Lung (tissue), 12 donors: ENCODE measurements around the gene DAPK2. TPM values are rescaled to one million over a fixed set of nuclear protein-coding genes. Genes with fewer than 3 reads are reported as not detected.

Experiments used
- ATAC-seq: fragments of 200-7000 bp; cut with Tn5 transposase; one replicate; pipeline ENCODE4 v1.9.1; 2020; ENCODE audit warnings: moderate number of reproducible peaks; ENCODE audit not compliant: insufficient read depth, low FRiP score
- DNase-seq, 3 donors: peaks; one replicate each; pipeline ENCODE4 v3.0.0-alpha.2; 2013 to 2017
- H3K27ac ChIP-seq, 2 donors: one replicate each; pipeline ENCODE4 v1.5.1; 2013; ENCODE audit warnings: mild to moderate bottlenecking in 2 of 2, moderate library complexity in 2 of 2, control low read depth in 1 of 2, inconsistent platforms in 1 of 2, low read depth in 1 of 2, low read length in 1 of 2
- H3K27me3 ChIP-seq, 3 donors: one replicate each; pipeline ENCODE4 v1.5.1; 2013; ENCODE audit warnings: low read length in 2 of 3; ENCODE audit not compliant: control insufficient read depth in 3 of 3, insufficient read depth in 3 of 3
- H3K36me3 ChIP-seq, 4 donors: one replicate each; pipeline ENCODE4 v1.5.1; 2013; ENCODE audit warnings: low read length in 4 of 4, mild to moderate bottlenecking in 1 of 4, moderate library complexity in 1 of 4; ENCODE audit not compliant: control insufficient read depth in 4 of 4, insufficient read depth in 4 of 4
- H3K4me1 ChIP-seq, 5 donors: one replicate each; pipeline ENCODE4 v1.5.1; 2013; ENCODE audit warnings: low read length in 5 of 5, mild to moderate bottlenecking in 2 of 5, moderate library complexity in 1 of 5; ENCODE audit not compliant: control insufficient read depth in 5 of 5, insufficient read depth in 5 of 5
- H3K4me3 ChIP-seq: one replicate; pipeline ENCODE4 v1.5.1; 2013; ENCODE audit warnings: mild to moderate bottlenecking, control low read depth, moderate library complexity
- H3K9ac ChIP-seq, 2 donors: one replicate each; pipeline ENCODE4 v1.5.1; 2013; ENCODE audit warnings: low read length in 2 of 2, control low read depth in 1 of 2; ENCODE audit not compliant: insufficient read depth in 1 of 2
- H3K9me3 ChIP-seq, 4 donors: one replicate each; pipeline ENCODE4 v1.5.1; 2013; ENCODE audit warnings: low read length in 3 of 4, mild to moderate bottlenecking in 1 of 4, moderate library complexity in 1 of 4; ENCODE audit not compliant: control insufficient read depth in 4 of 4, insufficient read depth in 3 of 4
- WGBS, 2 donors: extraction: QIAGEN DNeasy Blood & Tissue Kit; methylation state at CpG; one replicate each; pipeline ENCODE4 v1.1.7; 2013; 5-methylcytosine and 5-hydroxymethylcytosine counted together
- polyA plus RNA-seq, 2 donors: library from polyadenylated mRNA; stranded (reverse); fragments of 200-250 nt; gene quantifications; one replicate each; pipeline ENCODE4 v1.2.1, GENCODE V29; 2013
- total RNA-seq, 2 donors: library from RNA; depleted of rRNA in 1 of 2; stranded (reverse); fragments of >200 nt in 1 of 2; gene quantifications; one replicate each; pipeline ENCODE4 v1.2.1, GENCODE V29; 2014 to 2021
- TF ChIP-seq, protein P1 (sequence below): IDR thresholded peaks from 2 replicates; pipeline ENCODE4 v1.5.1; 2012; ENCODE audit warnings: mild to moderate bottlenecking; ENCODE audit errors: control extremely low read depth, extremely low read depth
- donor health status: control.
- donor health status: control.
- donor health status: Bipolar disorder and iron deficiency.
- donor health status: healthy.
- donor health status: DM: yes; HTN: yes; CAD: no.

DAPK2 gene
- total and polyA plus RNA-seq, 4 donors, result 20.5 to 59.0 (median 49.1) TPM

DNA sequence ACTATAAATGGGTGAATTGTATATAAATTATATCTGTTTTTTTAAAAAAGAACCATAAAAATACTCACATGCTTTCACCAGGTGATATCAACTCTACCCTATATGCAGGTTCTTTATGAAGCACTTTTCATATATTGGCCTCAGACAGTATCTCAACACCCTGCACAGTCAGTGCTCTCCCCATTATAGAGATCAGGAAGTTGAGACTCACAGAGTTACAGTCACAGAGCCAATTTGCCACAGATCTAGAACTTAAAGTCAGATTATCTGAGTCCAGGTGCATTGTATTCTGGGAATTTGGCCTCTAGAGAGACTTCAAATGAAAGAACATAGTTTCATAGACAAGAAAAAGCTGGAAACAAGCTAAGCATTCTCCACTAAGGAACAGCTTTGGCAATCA is 38.1 kb downstream of the DAPK2 start:
- Histone ChIP-seq H3K36me3 (no peaks in the 10 kb centered on the region), H3K4me1 (peaks cover 7 to 28% (median 12%) of the 10 kb centered on the region in 5 donors), H3K27ac (no peak overlapping the region), H3K9ac (no peak overlapping the region), H3K9me3 (no peaks in the 10 kb centered on the region), H3K4me3 (no peak overlapping the region), H3K27me3 (no peaks in the 10 kb centered on the region)
- ATAC-seq (no peak), DNase-seq (no peak)
- TF ChIP-seq, protein P1, sequence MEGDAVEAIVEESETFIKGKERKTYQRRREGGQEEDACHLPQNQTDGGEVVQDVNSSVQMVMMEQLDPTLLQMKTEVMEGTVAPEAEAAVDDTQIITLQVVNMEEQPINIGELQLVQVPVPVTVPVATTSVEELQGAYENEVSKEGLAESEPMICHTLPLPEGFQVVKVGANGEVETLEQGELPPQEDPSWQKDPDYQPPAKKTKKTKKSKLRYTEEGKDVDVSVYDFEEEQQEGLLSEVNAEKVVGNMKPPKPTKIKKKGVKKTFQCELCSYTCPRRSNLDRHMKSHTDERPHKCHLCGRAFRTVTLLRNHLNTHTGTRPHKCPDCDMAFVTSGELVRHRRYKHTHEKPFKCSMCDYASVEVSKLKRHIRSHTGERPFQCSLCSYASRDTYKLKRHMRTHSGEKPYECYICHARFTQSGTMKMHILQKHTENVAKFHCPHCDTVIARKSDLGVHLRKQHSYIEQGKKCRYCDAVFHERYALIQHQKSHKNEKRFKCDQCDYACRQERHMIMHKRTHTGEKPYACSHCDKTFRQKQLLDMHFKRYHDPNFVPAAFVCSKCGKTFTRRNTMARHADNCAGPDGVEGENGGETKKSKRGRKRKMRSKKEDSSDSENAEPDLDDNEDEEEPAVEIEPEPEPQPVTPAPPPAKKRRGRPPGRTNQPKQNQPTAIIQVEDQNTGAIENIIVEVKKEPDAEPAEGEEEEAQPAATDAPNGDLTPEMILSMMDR, result no peak

DNA sequence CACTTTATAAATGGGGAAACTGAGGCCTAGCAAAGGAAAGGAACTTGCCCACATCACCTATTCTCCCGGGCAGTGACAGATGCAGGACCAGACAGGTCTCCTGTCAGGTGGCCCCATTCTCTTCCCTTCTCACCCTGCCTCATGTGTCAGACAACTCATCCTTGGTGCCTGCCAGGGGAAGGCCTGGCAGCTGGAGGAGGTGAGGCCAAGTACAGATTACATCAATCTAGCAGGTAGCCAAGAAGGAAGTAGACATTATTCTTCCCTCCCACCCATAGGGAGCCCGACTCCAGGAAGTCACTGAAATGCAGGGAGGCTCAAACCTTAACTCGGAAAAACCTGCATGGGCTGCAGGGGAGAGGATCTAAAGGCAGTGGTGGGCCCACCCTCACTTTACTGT is 39.6 kb downstream of the DAPK2 start:
- ATAC-seq, result no peak
- DNase-seq, result no peak
- no peak overlapping the region for H3K4me3 ChIP-seq
- no peaks in the 10 kb centered on the region for H3K9me3 ChIP-seq
- no peak overlapping the region for H3K9ac ChIP-seq
- H3K36me3 ChIP-seq, result no peaks in the 10 kb centered on the region
- no peaks in the 10 kb centered on the region for H3K27me3 ChIP-seq
- TF ChIP-seq, protein P1, result no peak
- WGBS, 2 donors, result 64 to 70% methylated on average over 3 of the region's 3 CpGs
- no peak overlapping the region for H3K27ac ChIP-seq
- H3K4me1 ChIP-seq, result peaks cover 0 to 23% (median 7%) of the 10 kb centered on the region in 5 donors

DNA sequence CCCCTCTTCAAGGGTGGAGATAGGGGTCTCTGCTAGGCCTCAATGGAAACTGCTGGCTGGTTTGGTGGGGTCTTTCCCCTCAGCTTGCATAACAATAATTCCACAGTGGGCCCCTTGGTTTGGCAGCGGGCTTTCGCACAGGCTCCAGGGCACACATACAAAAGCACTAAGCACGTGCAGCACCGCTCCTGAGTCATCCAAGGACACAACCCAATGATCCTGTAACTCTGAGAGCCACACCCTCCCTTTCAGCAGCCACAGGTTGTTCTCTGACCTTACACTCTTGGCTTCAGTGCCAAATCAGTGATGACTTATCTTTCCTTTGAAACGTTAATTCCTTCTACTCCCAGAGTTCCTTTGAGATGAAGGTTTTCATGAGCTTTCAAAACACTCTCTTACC is 41.7 kb downstream of the DAPK2 start:
- peak overlapping the region in 1 of 2 donors; percentile 24 for H3K27ac ChIP-seq
- H3K4me3 ChIP-seq, result no peak overlapping the region
- TF ChIP-seq, protein P1, result no peak
- DNase-seq, result no peak
- H3K36me3 ChIP-seq, result no peaks in the 10 kb centered on the region
- H3K9ac ChIP-seq, result no peak overlapping the region
- H3K27me3 ChIP-seq, result no peaks in the 10 kb centered on the region
- ATAC-seq, result no peak
- H3K4me1 ChIP-seq, result peaks cover 0 to 16% (median 0%) of the 10 kb centered on the region in 5 donors
- WGBS, 2 donors, result 76 to 79% methylated on average over 5 of the region's 5 CpGs
- H3K9me3 ChIP-seq, result no peaks in the 10 kb centered on the region

DNA sequence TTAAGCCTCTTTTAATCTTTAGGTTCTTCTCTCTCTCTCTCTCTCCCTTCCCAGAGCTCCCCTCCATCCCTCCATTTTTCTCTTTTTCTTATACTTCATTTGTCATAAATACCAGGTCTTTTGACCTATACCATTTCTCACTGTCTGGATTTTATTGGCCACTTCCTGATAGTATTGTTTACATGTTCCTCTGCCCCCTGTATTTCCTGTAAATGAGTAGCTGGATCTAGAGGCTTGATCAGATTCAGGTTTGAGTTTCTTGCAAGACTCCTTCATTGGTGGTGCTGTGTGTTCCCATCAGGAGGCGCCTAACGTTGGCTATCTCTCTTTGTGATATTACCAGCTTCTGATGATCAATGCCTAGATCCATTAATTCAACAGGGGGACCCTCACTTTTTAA is 42.2 kb downstream of the DAPK2 start:
- H3K36me3 ChIP-seq, result no peaks in the 10 kb centered on the region
- H3K27me3 ChIP-seq, result no peaks in the 10 kb centered on the region
- WGBS, 2 donors, result 89 to 93% methylated on average over 2 of the region's 2 CpGs
- TF ChIP-seq, protein P1, result no peak
- H3K9ac ChIP-seq, result no peak overlapping the region
- peaks cover 1 to 19% (median 5%) of the 10 kb centered on the region in 5 donors for H3K4me1 ChIP-seq
- no peaks in the 10 kb centered on the region for H3K9me3 ChIP-seq
- peak overlapping the region in 1 of 2 donors; percentile 22 for H3K27ac ChIP-seq
- H3K4me3 ChIP-seq, result no peak overlapping the region
- no peak for DNase-seq
- ATAC-seq, result no peak
